H1 (cell line): Measurements from ENCODE around the gene ABCA13. TPM values are rescaled to one million over a fixed set of nuclear protein-coding genes. Genes with fewer than 3 reads are reported as not detected.

Experiments
- CTCF ChIA-PET: fragments of 300-600 bp; sonication (Branson Sonifier 250); formaldehyde crosslinking; loops from one replicate; lab custom pipeline; 2021; ENCODE audit not compliant: partially characterized antibody; lab: Charles Lee
- POLR2A ChIA-PET: fragments of 300-600 bp; sonication (Branson Sonifier 250); formaldehyde crosslinking; loops from one replicate; lab custom pipeline; 2021; ENCODE audit warnings: inconsistent platforms; ENCODE audit not compliant: partially characterized antibody; lab: Charles Lee
- DNase-seq, 2 experiments: peaks; one replicate each; pipeline versions ENCODE4 v3.0.0 to v3.0.0-alpha.2; 2010 to 2022; ENCODE audit warnings: low spot score in 2 of 2, low read depth in 1 of 2, mixed read lengths in 1 of 2
- FAIRE-seq: peaks from 2 replicates; lab custom pipeline; 2011; peaks lifted over from hg19 to GRCh38; lab: Jason Lieb, UNC
- H2AFZ ChIP-seq: 2 replicates; pipeline ENCODE4 v1.8.1; 2012; ENCODE audit warnings: low read length, inconsistent platforms
- H2AK5ac ChIP-seq: 2 replicates; pipeline ENCODE4 v1.6.1; 2013; ENCODE audit warnings: low read depth, low read length
- H2BK120ac ChIP-seq: replicated peaks from 2 replicates; pipeline ENCODE3; 2013; ENCODE audit warnings: low read depth, low read length, inconsistent platforms
- H2BK12ac ChIP-seq: 2 replicates; pipeline ENCODE4 v1.6.1; 2013; ENCODE audit warnings: low read depth, low read length
- H2BK15ac ChIP-seq: 2 replicates; pipeline ENCODE4 v1.6.1; 2013; ENCODE audit warnings: low read length
- H2BK20ac ChIP-seq: 2 replicates; pipeline ENCODE4 v1.6.1; 2013; ENCODE audit warnings: low read length
- H2BK5ac ChIP-seq: 2 replicates; pipeline ENCODE4 v1.6.1; 2013; ENCODE audit warnings: low read depth, low read length
- H3K14ac ChIP-seq: 2 replicates; pipeline ENCODE4 v1.6.1; 2013; ENCODE audit warnings: inconsistent platforms; ENCODE audit not compliant: insufficient read length
- H3K18ac ChIP-seq: 2 replicates; pipeline ENCODE4 v1.6.1; 2013; ENCODE audit warnings: low read length; ENCODE audit errors: extremely low read depth
- H3K23ac ChIP-seq: 2 replicates; pipeline ENCODE4 v1.6.1; 2013; ENCODE audit warnings: inconsistent platforms; ENCODE audit not compliant: insufficient read length
- H3K23me2 ChIP-seq: 2 replicates; pipeline ENCODE4 v1.6.1; 2013; ENCODE audit warnings: low read depth, low read length
- H3K27ac ChIP-seq: 2 replicates; pipeline ENCODE4 v1.6.1; 2011; ENCODE audit warnings: low read depth, low read length, inconsistent platforms
- H3K27me3 ChIP-seq, 4 experiments: replicated peaks in 1 of 4; 1 replicate in 1 of 4; 2 replicates in 3 of 4; pipeline versions ENCODE4 v1.6.1 to v1.8.1; 2011 to 2013; ENCODE audit warnings: low read length in 3 of 4, mild to moderate bottlenecking in 3 of 4, inconsistent platforms in 2 of 4, mixed read lengths in 2 of 4, moderate library complexity in 1 of 4; ENCODE audit not compliant: control insufficient read depth in 3 of 4, insufficient read depth in 3 of 4; ENCODE audit errors: extremely low read depth in 1 of 4
- H3K36me3 ChIP-seq, 4 experiments: 2 replicates each; pipeline versions ENCODE4 v1.6.1 to v1.8.1; 2011 to 2013; ENCODE audit warnings: mild to moderate bottlenecking in 4 of 4, low read length in 3 of 4, moderate library complexity in 2 of 4, control low read depth in 1 of 4, inconsistent platforms in 1 of 4; ENCODE audit not compliant: insufficient read depth in 4 of 4, control insufficient read depth in 2 of 4
- H3K4ac ChIP-seq: replicated peaks from 2 replicates; pipeline ENCODE3; 2013; ENCODE audit warnings: low read length, low read depth, mixed read lengths, inconsistent platforms; ENCODE audit not compliant: insufficient read length
- H3K4me1 ChIP-seq, 4 experiments: replicated peaks in 1 of 4; 1 replicate in 1 of 4; 2 replicates in 3 of 4; pipeline versions ENCODE4 v1.6.1 to v1.8.1; 2011 to 2013; ENCODE audit warnings: low read length in 3 of 4, inconsistent platforms in 2 of 4, mixed read lengths in 1 of 4; ENCODE audit not compliant: insufficient read depth in 4 of 4, control insufficient read depth in 3 of 4
- H3K4me2 ChIP-seq, 2 experiments: 2 replicates each; pipeline versions ENCODE4 v1.6.1 to v1.8.1; 2011 to 2013; ENCODE audit warnings: low read depth in 2 of 2, low read length in 2 of 2, control low read depth in 1 of 2, inconsistent platforms in 1 of 2, mild to moderate bottlenecking in 1 of 2; ENCODE audit not compliant: insufficient read depth in 1 of 2
- H3K4me3 ChIP-seq, 4 experiments: fragments of 200-600, 300-600 bp in 1 of 4; sonication (generic), shearing (Covaris generic), sonication (Bioruptor Twin) in 1 of 4; 2 replicates each; pipeline versions ENCODE4 v1.5.1 to v1.8.1; 2011 to 2016; ENCODE audit warnings: low read length in 4 of 4, low read depth in 3 of 4, control low read depth in 2 of 4, inconsistent platforms in 2 of 4, mild to moderate bottlenecking in 2 of 4, mixed read lengths in 1 of 4, moderate library complexity in 1 of 4; ENCODE audit not compliant: insufficient read depth in 2 of 4; ENCODE audit errors: extremely low read depth in 1 of 4
- H3K56ac ChIP-seq: replicated peaks from 2 replicates; pipeline ENCODE3; 2013; ENCODE audit warnings: low read depth, mild to moderate bottlenecking, mixed read lengths, low read length, inconsistent platforms; ENCODE audit not compliant: insufficient read length
- H3K79me1 ChIP-seq: 2 replicates; pipeline ENCODE4 v1.6.1; 2013; ENCODE audit warnings: low read depth, low read length, control low read depth
- H3K79me2 ChIP-seq, 2 experiments: 2 replicates each; pipeline versions ENCODE4 v1.6.1 to v1.8.1; 2012 to 2013; ENCODE audit warnings: low read length in 2 of 2, mild to moderate bottlenecking in 2 of 2, inconsistent platforms in 1 of 2; ENCODE audit not compliant: insufficient read depth in 2 of 2, control insufficient read depth in 1 of 2
- H3K9ac ChIP-seq, 4 experiments: replicated peaks in 1 of 4; 1 replicate in 1 of 4; 2 replicates in 3 of 4; pipeline versions ENCODE4 v1.6.1 to v1.8.1; 2011 to 2013; ENCODE audit warnings: low read depth in 3 of 4, low read length in 3 of 4, control low read depth in 2 of 4, mild to moderate bottlenecking in 2 of 4, moderate library complexity in 2 of 4, inconsistent platforms in 1 of 4; ENCODE audit errors: extremely low read depth in 1 of 4
- H3K9me3 ChIP-seq, 2 experiments: 2 replicates each; pipeline versions ENCODE4 v1.6.1 to v1.8.1; 2012 to 2013; ENCODE audit warnings: mild to moderate bottlenecking in 2 of 2, moderate library complexity in 2 of 2, control low read depth in 1 of 2, inconsistent platforms in 1 of 2, low read depth in 1 of 2, low read length in 1 of 2, mixed read lengths in 1 of 2; ENCODE audit not compliant: insufficient read depth in 2 of 2
- H4K20me1 ChIP-seq, 2 experiments: replicated peaks in 1 of 2; 2 replicates each; pipeline versions ENCODE3 to v1.8.1; 2011 to 2013; ENCODE audit warnings: inconsistent platforms in 2 of 2, low read length in 2 of 2, mild to moderate bottlenecking in 1 of 2; ENCODE audit not compliant: insufficient read depth in 2 of 2, control insufficient read depth in 1 of 2
- H4K5ac ChIP-seq: 2 replicates; pipeline ENCODE4 v1.6.1; 2013; ENCODE audit warnings: low read length, low read depth, mixed read lengths, inconsistent platforms; ENCODE audit not compliant: insufficient read length
- H4K8ac ChIP-seq: 2 replicates; pipeline ENCODE4 v1.8.0; 2013; ENCODE audit warnings: mild to moderate bottlenecking, moderate library complexity, low read length, inconsistent platforms; ENCODE audit not compliant: insufficient read depth; ENCODE audit errors: extremely low read depth
- H4K91ac ChIP-seq: replicated peaks from 2 replicates; pipeline ENCODE3; 2013; ENCODE audit warnings: low read length, mixed read lengths, inconsistent platforms; ENCODE audit not compliant: insufficient read length
- CHD1 ChIP-seq: IDR thresholded peaks from 2 replicates; pipeline ENCODE4 v1.6.1; 2012; ENCODE audit warnings: low read depth, low read length, improper control_type of control experiment
- CTBP2 ChIP-seq: IDR thresholded peaks from 2 replicates; pipeline ENCODE4 v1.7.0; 2011; ENCODE audit warnings: borderline replicate concordance, mild to moderate bottlenecking, moderate library complexity, mixed read lengths, low read length; ENCODE audit not compliant: insufficient read depth, insufficient read length
- EGR1 ChIP-seq: IDR thresholded peaks from 2 replicates; pipeline ENCODE4 v1.6.1; 2011; ENCODE audit warnings: low read depth, low read length, borderline replicate concordance
- EP300 ChIP-seq, 2 experiments: IDR thresholded peaks; 1 replicate in 1 of 2; 2 replicates in 1 of 2; pipeline ENCODE4 v1.6.1; 2011 to 2012; ENCODE audit warnings: low read depth in 2 of 2, low read length in 2 of 2, mild to moderate bottlenecking in 2 of 2, borderline replicate concordance in 1 of 2, inconsistent platforms in 1 of 2, moderate library complexity in 1 of 2
- GABPA ChIP-seq: IDR thresholded peaks from 2 replicates; pipeline ENCODE4 v1.6.1; 2011; ENCODE audit warnings: mild to moderate bottlenecking, low read length, moderate library complexity, borderline replicate concordance; ENCODE audit not compliant: insufficient read depth
- KDM1A ChIP-seq: fragments of 200-600, 300-600 bp; sonication (generic); IDR thresholded peaks from 2 replicates; pipeline ENCODE4 v1.7.1; 2016; ENCODE audit warnings: mild to moderate bottlenecking, low read length, borderline replicate concordance
- MAFK ChIP-seq: IDR thresholded peaks from 2 replicates; pipeline ENCODE4 v1.6.1; 2012; ENCODE audit warnings: low read depth, mild to moderate bottlenecking, improper control_type of control experiment, low read length
- NANOG ChIP-seq: IDR thresholded peaks from 2 replicates; pipeline ENCODE4 v1.6.1; 2011; ENCODE audit warnings: low read length, low read depth, mild to moderate bottlenecking, inconsistent platforms; ENCODE audit not compliant: insufficient read depth, poor library complexity, severe bottlenecking
- NRF1 ChIP-seq: IDR thresholded peaks from 2 replicates; pipeline ENCODE4 v1.6.1; 2011; ENCODE audit warnings: mild to moderate bottlenecking, low read depth, low read length, improper control_type of control experiment
- SP1 ChIP-seq: IDR thresholded peaks from 2 replicates; pipeline ENCODE4 v1.6.1; 2011; ENCODE audit warnings: low read depth, low read length
- SRF ChIP-seq: IDR thresholded peaks from 2 replicates; pipeline ENCODE4 v1.6.1; 2011; ENCODE audit warnings: mild to moderate bottlenecking, low read depth, low read length, moderate library complexity
- SUZ12 ChIP-seq: fragments of 200-600 bp; sonication (generic); IDR thresholded peaks from 2 replicates; pipeline ENCODE4 v1.6.1; 2012; ENCODE audit warnings: mild to moderate bottlenecking, inconsistent platforms, low read length, moderate library complexity, mixed read lengths
- whole genome bisulfite sequencing, 2 experiments: shearing (Covaris generic) in 1 of 2; methylation state at CpG; one replicate each; pipeline versions ENCODE4 v1.1.6 to v1.1.7; 2013 to 2015; ENCODE audit warnings: low lambda C conversion rate in 2 of 2, mixed read lengths in 2 of 2, inconsistent platforms in 1 of 2, low coverage in 1 of 2, missing lambda C conversion rate in 1 of 2; ENCODE audit not compliant: insufficient replicate concordance in 2 of 2, insufficient coverage in 1 of 2, insufficient read length in 1 of 2; ENCODE audit errors: extremely low coverage in 1 of 2, missing lambda C conversion rate in 1 of 2; 5-methylcytosine and 5-hydroxymethylcytosine counted together
- polyA plus RNA-seq, 7 experiments: library from polyadenylated mRNA; depleted of rRNA in 3 of 7; stranded (reverse) in 5 of 7; unstranded in 2 of 7; fragments of >200 nt in 5 of 7; fragments of 200-250 nt in 2 of 7; gene quantifications; 1 replicate in 5 of 7; 2 replicates in 1 of 7; 4 replicates in 1 of 7; pipeline versions ENCODE4 v1.2.1 to v1.2.3, GENCODE V29; 2011 to 2013; ENCODE audit warnings: missing spikeins in 2 of 7, mixed read lengths in 2 of 7
- total RNA-seq: library from RNA; stranded (reverse); fragmentation: NEBNext Ultra II Directional; extraction: Animal tissue kit (Norgen Biotek cat#: 25700); gene quantifications from 2 replicates; pipeline ENCODE4 v1.2.1, GENCODE V29; 2021

Gene ABCA13
- total and polyA plus RNA-seq, 2 of the 8 experiments (the other 6 are each of a cell fraction or from before 2014, with no cell fraction given), result 0.07 to 0.09 TPM

GRCh38 chr7:48665353-48666135, 494.3 kb downstream of the ABCA13 start:
- CTCF ChIA-PET, result interaction anchor here (1.7 kb wide), 1 partner anchor 13 kb away, joined by 4 read pairs; no protein-coding TSS in a partner anchor
- Histone ChIP-seq H3K9ac (no peak overlapping the region), H4K20me1 (no peaks in the 10 kb centered on the region), H3K14ac (no peak overlapping the region), H4K91ac (no peak overlapping the region), H3K27ac (no peak overlapping the region), H2BK20ac (no peak overlapping the region), H3K18ac (no peak overlapping the region), H2AK5ac (no peak overlapping the region), H3K23me2 (no peaks in the 10 kb centered on the region), H3K36me3 (no peaks in the 10 kb centered on the region), H3K4me1 (no peaks in the 10 kb centered on the region), H2BK12ac (no peak overlapping the region), H2BK5ac (no peak overlapping the region), H4K5ac (no peak overlapping the region), H3K27me3 (no peaks in the 10 kb centered on the region), H3K79me1 (no peaks in the 10 kb centered on the region), H3K23ac (no peak overlapping the region), H3K4ac (no peak overlapping the region), H3K4me2 (no peak overlapping the region), H3K9me3 (no peaks in the 10 kb centered on the region), H3K4me3 (no peak overlapping the region), H2BK15ac (no peak overlapping the region), H2AFZ (no peak overlapping the region), H3K56ac (no peak overlapping the region), H4K8ac (no peak overlapping the region), H3K79me2 (no peaks in the 10 kb centered on the region), H2BK120ac (no peak overlapping the region)
- WGBS, 2 experiments, result 95% methylated on average over 4 of the region's 4 CpGs; no CpG with 5 or more reads in 1 of the 2 experiments
- no peak for DNase-seq
- POLR2A ChIA-PET, result no interaction called here
- no peak for FAIRE-seq
- TF ChIP-seq KDM1A (no peak), CTBP2 (no peak), MAFK (no peak), SUZ12 (no peak), SP1 (no peak), CHD1 (no peak), NANOG (no peak), EGR1 (no peak), GABPA (no peak), SRF (no peak), NRF1 (no peak), EP300 (IDR thresholded peaks at IDR 0.05; ENCODE audit: borderline replicate concordance in 1 of 2, low read depth in 2 of 2, low read length in 2 of 2) (no peak)
